Esophagus muscularis mucosa (tissue), 4 donors: Measurements from ENCODE around the gene GPATCH11. TPM values are rescaled to one million over a fixed set of nuclear protein-coding genes. Genes with fewer than 3 reads are reported as not detected.

Experiments used
- DNase-seq: peaks from one replicate; pipeline ENCODE4 v3.0.0-alpha.2; 2017; ENCODE audit errors: extremely low spot score
- H3K27ac ChIP-seq, 4 donors: fragments of 200-600 bp; sonication (generic); replicated peaks in 1 of 4; 1 replicate in 3 of 4; 2 replicates in 1 of 4; pipeline ENCODE4 v1.5.1; 2016 to 2019; ENCODE audit warnings: mild to moderate bottlenecking in 1 of 4
- H3K27me3 ChIP-seq, 4 donors: fragments of 200-600 bp; sonication (generic); one replicate each; pipeline versions ENCODE4 v1.5.1 to v1.6.0; 2016 to 2019
- H3K36me3 ChIP-seq, 4 donors: fragments of 200-600 bp; sonication (generic); one replicate each; pipeline ENCODE4 v1.5.1; 2016 to 2019
- H3K4me1 ChIP-seq, 4 donors: fragments of 200-600 bp; sonication (generic); one replicate each; pipeline ENCODE4 v1.5.1; 2016 to 2019
- H3K4me3 ChIP-seq, 4 donors: fragments of 200-600 bp; sonication (generic); 1 replicate in 2 of 4; 2 replicates in 2 of 4; pipeline ENCODE4 v1.5.1; 2016 to 2019; ENCODE audit warnings: mild to moderate bottlenecking in 4 of 4, moderate library complexity in 1 of 4
- H3K9me3 ChIP-seq, 4 donors: fragments of 200-600 bp; sonication (generic); 1 replicate in 3 of 4; 2 replicates in 1 of 4; pipeline ENCODE4 v1.5.1; 2016 to 2019
- EP300 ChIP-seq: sonication (generic); formaldehyde crosslinking; IDR thresholded peaks from one replicate; pipeline ENCODE4 v1.6.1; 2017; ENCODE audit warnings: antibody characterized with exemption
- POLR2A ChIP-seq: fragments of 450-650 bp; IDR thresholded peaks from one replicate; pipeline ENCODE4 v1.6.1; 2017; ENCODE audit warnings: antibody characterized with exemption, moderate library complexity, mild to moderate bottlenecking, low read depth
- POLR2AphosphoS5 ChIP-seq, 2 donors: sonication (generic); formaldehyde crosslinking; IDR thresholded peaks; one replicate each; pipeline ENCODE4 v1.6.1; 2017; ENCODE audit warnings: antibody characterized with exemption in 2 of 2
- WGBS: methylation state at CpG from one replicate; pipeline ENCODE4 v1.1.5; 2018; 5-methylcytosine and 5-hydroxymethylcytosine counted together
- intact Hi-C: fragments of 100-400 bp; cut with DNase I; formaldehyde crosslinking; loops from one replicate; pipeline ENCODE4 v1.15.1; 2023
- total RNA-seq, 4 donors: library from RNA; depleted of rRNA; stranded (reverse); fragments of >200 nt; gene quantifications; one replicate each; pipeline versions ENCODE4 v1.1.0 to v1.2.1, GENCODE V29; 2016
- TF ChIP-seq, protein P1 (sequence below), 3 experiments: fragments of 200-600 bp in 2 of 3; fragments of 450-650 bp in 1 of 3; sonication (generic) in 2 of 3; IDR thresholded peaks; one replicate each; pipeline ENCODE4 v1.5.1; 2017 to 2019; ENCODE audit warnings: antibody characterized with exemption in 3 of 3, mild to moderate bottlenecking in 2 of 3, moderate library complexity in 1 of 3

The GPATCH11 gene
- total RNA-seq, 4 donors from 2014 or later = 5.0 to 10.8 (median 6.5) TPM

DNA sequence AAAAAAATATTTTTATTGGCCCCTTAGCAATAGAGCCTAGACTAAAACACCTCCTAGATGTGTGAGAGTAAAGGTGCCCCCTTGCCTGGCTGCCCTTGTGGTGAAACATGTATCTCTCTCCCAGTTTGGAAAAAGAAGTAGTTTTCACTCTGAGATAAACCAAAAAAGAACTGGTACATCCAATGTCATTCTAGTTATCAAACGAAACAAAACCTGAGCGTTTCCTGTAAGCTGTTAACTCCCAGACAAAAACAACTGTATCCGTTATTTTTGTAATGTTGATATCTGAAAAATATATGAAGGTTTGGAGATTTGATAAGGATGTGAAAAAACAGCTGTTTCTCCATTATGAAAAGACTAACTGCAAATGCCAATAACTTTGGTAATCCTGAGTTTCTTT is 24.5 kb upstream of the GPATCH11 start:
- H3K36me3 ChIP-seq = peaks cover 49 to 96% (median 75%) of the 10 kb centered on the region in 4 donors
- 93% methylated on average over 3 of the region's 3 CpGs for WGBS
- intact Hi-C loops = no loop called here

GRCh38 chr2:37060446-37060845 is 23.9 kb upstream of the GPATCH11 start:
- 87% methylated on average over 7 of the region's 7 CpGs for WGBS
- DNase-seq = no peak
- peaks cover 54 to 96% (median 76%) of the 10 kb centered on the region in 4 donors for H3K36me3 ChIP-seq
- no peak for TF ChIP-seq POLR2AphosphoS5 (IDR thresholded peaks at IDR 0.05)
- no peaks in the 10 kb centered on the region for H3K4me1 ChIP-seq
- intact Hi-C loops = no loop called here
- no peaks in the 10 kb centered on the region for H3K27me3 ChIP-seq
- H3K9me3 ChIP-seq = no peaks in the 10 kb centered on the region
- no peak overlapping the region for H3K27ac ChIP-seq
- no peak overlapping the region for H3K4me3 ChIP-seq

More for the DNA sequence above, 24.5 kb upstream of the GPATCH11 start:
- Histone ChIP-seq H3K4me1 (no peaks in the 10 kb centered on the region), H3K27me3 (no peaks in the 10 kb centered on the region), H3K27ac (no peak overlapping the region), H3K4me3 (no peak overlapping the region), H3K9me3 (no peaks in the 10 kb centered on the region)
- TF ChIP-seq EP300 (no peak), POLR2A (no peak), POLR2AphosphoS5 (IDR thresholded peaks at IDR 0.05) (no peak)
- TF ChIP-seq, protein P1, sequence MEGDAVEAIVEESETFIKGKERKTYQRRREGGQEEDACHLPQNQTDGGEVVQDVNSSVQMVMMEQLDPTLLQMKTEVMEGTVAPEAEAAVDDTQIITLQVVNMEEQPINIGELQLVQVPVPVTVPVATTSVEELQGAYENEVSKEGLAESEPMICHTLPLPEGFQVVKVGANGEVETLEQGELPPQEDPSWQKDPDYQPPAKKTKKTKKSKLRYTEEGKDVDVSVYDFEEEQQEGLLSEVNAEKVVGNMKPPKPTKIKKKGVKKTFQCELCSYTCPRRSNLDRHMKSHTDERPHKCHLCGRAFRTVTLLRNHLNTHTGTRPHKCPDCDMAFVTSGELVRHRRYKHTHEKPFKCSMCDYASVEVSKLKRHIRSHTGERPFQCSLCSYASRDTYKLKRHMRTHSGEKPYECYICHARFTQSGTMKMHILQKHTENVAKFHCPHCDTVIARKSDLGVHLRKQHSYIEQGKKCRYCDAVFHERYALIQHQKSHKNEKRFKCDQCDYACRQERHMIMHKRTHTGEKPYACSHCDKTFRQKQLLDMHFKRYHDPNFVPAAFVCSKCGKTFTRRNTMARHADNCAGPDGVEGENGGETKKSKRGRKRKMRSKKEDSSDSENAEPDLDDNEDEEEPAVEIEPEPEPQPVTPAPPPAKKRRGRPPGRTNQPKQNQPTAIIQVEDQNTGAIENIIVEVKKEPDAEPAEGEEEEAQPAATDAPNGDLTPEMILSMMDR (IDR thresholded peaks at IDR 0.05) = no peak
- no peak for DNase-seq

GRCh38 chr2:37061013-37061711 is 23.2 kb upstream of the GPATCH11 start:
- Histone ChIP-seq H3K9me3 (no peaks in the 10 kb centered on the region), H3K27me3 (no peaks in the 10 kb centered on the region), H3K4me1 (no peaks in the 10 kb centered on the region), H3K36me3 (peaks cover 56 to 96% (median 74%) of the 10 kb centered on the region in 4 donors), H3K27ac (no peak overlapping the region), H3K4me3 (no peak overlapping the region)
- DNase-seq = no peak
- TF ChIP-seq POLR2AphosphoS5 (IDR thresholded peaks at IDR 0.05) (no peak), POLR2A (no peak), EP300 (no peak)
- TF ChIP-seq, protein P1 (IDR thresholded peaks at IDR 0.05) = no peak
- intact Hi-C loops = no loop called here

- no peaks in the 10 kb centered on the region for H3K27me3 ChIP-seq
- H3K36me3 ChIP-seq = peaks cover 51 to 93% (median 72%) of the 10 kb centered on the region in 4 donors
- H3K27ac ChIP-seq = no peak overlapping the region
- no peaks in the 10 kb centered on the region for H3K4me1 ChIP-seq
- DNase-seq = no peak
- WGBS = 96% methylated on average over 5 of the region's 5 CpGs
- TF ChIP-seq POLR2AphosphoS5 (IDR thresholded peaks at IDR 0.05) (no peak), POLR2A (no peak), EP300 (no peak)
- TF ChIP-seq, protein P1 (IDR thresholded peaks at IDR 0.05) = no peak
- H3K9me3 ChIP-seq = no peaks in the 10 kb centered on the region
- intact Hi-C loops = no loop called here
- no peak overlapping the region for H3K4me3 ChIP-seq
These were observed 22.5 kb upstream of the GPATCH11 start for GRCh38 chr2:37061776-37062175.

DNA sequence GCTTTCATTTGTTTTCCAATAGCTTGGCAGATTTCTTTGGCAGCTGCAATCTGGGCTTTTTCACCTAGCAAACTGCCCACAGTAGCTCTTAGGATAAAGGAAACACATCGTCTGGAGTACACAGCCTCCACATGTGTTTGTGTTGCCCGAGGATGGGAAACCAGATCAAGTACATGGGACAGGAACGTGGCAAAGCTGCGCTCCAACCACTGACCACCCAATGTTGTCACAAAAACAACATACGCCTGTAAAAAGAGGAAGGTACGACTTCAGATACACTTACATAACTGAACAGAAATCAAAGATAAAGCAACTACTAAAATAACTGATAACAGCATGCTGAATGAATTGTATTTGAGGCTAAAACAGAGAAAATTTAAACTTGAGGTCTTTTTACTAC is 15.6 kb upstream of the GPATCH11 start:
- no peak for DNase-seq
- peaks cover 40 to 89% (median 63%) of the 10 kb centered on the region in 4 donors for H3K36me3 ChIP-seq
- H3K4me1 ChIP-seq = no peaks in the 10 kb centered on the region
- no peak overlapping the region for H3K4me3 ChIP-seq
- intact Hi-C loops = no loop called here
- 78% methylated on average over 6 of the region's 6 CpGs for whole genome bisulfite sequencing
- no peak overlapping the region for H3K27ac ChIP-seq
- H3K9me3 ChIP-seq = no peaks in the 10 kb centered on the region
- no peak for TF ChIP-seq POLR2A
- no peak for TF ChIP-seq POLR2AphosphoS5 (IDR thresholded peaks at IDR 0.05)
- TF ChIP-seq, protein P1 (IDR thresholded peaks at IDR 0.05) = no peak
- TF ChIP-seq EP300 = no peak
- H3K27me3 ChIP-seq = no peaks in the 10 kb centered on the region
